ENCODE data around the gene SAPCD1.
"Not testable (repeated sequence)": the region's sequence is repeated elsewhere in the genome, so short reads cannot be mapped to it uniquely, and the experiment has no call there.

Gene SAPCD1

GRCh38 chr6:31801031-31801927 lies 38.8 kb downstream of the SAPCD1 start:
- DNase-seq (ENCODE audit: low read depth): not testable (repeated sequence)

GRCh38 chr6:31805939-31806469 lies 43.5 kb downstream of the SAPCD1 start:
- no peak for DNase-seq (ENCODE audit: low read depth)

GRCh38 chr6:31806470-31807272 lies 44.2 kb downstream of the SAPCD1 start, which contains the start of gene LSM2:
Gene LSM2, minus strand, starts transcription at chr6:31806966. Its CDS starts 209 bp downstream, at chr6:31806757.
- peak; percentile 86 for DNase-seq (ENCODE audit: low read depth)

- DNase-seq (ENCODE audit: low read depth): not testable (repeated sequence)
Observed at GRCh38 chr6:31808599-31808998, 46.1 kb downstream of the SAPCD1 start.

GRCh38 chr6:31811645-31812044 lies 49.2 kb downstream of the SAPCD1 start:
- no peak for DNase-seq (ENCODE audit: low read depth)

GRCh38 chr6:31813465-31813849 lies 51.0 kb downstream of the SAPCD1 start:
- no peak for DNase-seq (ENCODE audit: low read depth)

Measured in stimulated activated CD8-positive, alpha-beta memory T cell treated with anti-CD3 and anti-CD28 coated beads, Interleukin-7, amount 100 ng/mL, for 24 hours (primary cell).